HG03159 (cell line): ENCODE results near the gene GOLT1B.

ENCODE experiments used
- ATAC-seq: cut with Tn5 transposase; IDR thresholded peaks from one replicate; pipeline ENCODE4 v1.9.1; 2021; ENCODE audit warnings: mild to moderate bottlenecking, moderate library complexity; ENCODE audit not compliant: unreplicated experiment

The GOLT1B gene

DNA sequence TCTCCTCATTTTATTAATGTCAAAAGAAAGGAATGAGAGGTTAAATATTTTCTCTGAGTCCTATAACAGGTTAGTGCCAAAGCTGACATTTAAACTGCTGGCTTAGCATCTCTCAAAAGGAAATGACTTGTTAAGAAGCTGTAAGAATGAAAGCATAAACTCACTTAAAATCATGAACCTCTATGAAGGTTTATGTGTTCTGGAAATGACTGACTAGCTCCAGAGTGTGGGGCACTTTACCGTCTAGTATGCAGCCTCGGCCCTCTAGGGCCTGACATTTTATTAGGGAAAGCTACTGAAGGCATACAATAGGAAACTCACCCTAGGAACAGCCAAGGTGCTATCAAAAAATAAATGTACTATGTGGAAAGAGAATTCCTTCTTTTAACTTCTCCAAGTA, 59.6 kb downstream of the GOLT1B start:
- no peak for ATAC-seq

- ATAC-seq = no peak
Measured at GRCh38 chr12:21562859-21563258, 61.3 kb downstream of the GOLT1B start.

DNA sequence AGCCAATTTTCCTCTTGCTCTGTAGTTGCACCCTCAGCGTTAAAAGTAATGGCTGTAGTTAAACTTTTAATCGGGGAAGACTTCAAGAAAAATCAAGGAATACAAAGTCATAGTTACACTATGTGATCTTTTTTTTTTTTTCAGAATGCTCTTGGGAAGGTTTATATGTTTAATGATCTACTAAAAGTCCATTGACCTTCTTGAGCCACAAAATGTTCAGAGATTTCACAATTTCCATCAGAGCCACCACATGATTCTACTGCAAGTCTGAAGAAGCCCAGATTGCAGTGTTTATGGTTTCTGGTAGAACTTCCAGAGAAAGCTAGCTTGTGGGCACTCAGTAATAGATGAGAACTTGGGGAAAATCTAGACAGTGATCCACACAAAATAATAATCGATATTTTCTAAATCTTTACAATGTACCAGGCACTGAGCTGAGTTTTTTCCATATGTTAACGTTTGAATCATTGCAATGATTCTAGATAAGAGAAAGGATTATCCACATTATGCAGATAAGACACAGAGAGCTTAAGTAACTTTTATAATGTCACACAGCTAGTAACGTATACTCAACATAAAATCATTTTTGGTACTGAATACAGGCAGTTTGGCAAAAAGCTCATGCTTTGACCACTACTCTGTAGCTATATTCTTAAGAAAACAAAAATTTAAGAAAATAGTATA, 64.8 kb downstream of the GOLT1B start:
- no peak for ATAC-seq

DNA sequence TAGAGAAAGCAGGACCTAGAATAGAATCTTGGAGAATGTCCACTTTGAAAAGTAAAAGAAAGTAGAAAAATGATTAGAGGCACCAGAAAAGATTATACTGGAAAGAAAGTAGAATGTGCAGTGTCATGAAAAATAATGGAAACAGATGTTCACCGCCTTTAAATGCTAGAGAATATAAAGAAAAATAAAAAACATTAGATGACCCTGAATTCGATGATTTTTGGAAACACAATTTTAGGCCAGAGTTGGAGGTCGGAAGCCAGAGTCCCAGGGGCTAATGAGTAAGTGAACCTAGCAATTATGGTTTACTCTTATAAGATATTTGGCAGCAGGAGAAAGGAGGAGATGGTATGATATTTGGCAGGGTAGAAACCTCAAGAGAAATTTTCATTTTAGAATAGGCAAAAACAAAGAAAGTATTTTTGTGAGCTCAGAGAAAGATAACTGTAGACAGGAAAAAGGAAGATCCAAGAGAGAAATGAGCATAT, 65.4 kb downstream of the GOLT1B start:
- ATAC-seq = no peak
